Posterior cingulate gyrus (tissue), 11 donors: Measurements from ENCODE around the gene SLC3A2.

ENCODE experiments used
- DNase-seq, 10 donors: peaks; one replicate each; pipeline versions ENCODE4 v3.0.0 to v3.0.0-alpha.2; 2020 to 2021; ENCODE audit warnings: mixed read lengths in 3 of 10
- intact Hi-C: fragments of 100-400 bp; cut with DNase I; formaldehyde crosslinking; loops from one replicate; pipeline ENCODE4 v1.15.1; 2023

The SLC3A2 gene

DNA sequence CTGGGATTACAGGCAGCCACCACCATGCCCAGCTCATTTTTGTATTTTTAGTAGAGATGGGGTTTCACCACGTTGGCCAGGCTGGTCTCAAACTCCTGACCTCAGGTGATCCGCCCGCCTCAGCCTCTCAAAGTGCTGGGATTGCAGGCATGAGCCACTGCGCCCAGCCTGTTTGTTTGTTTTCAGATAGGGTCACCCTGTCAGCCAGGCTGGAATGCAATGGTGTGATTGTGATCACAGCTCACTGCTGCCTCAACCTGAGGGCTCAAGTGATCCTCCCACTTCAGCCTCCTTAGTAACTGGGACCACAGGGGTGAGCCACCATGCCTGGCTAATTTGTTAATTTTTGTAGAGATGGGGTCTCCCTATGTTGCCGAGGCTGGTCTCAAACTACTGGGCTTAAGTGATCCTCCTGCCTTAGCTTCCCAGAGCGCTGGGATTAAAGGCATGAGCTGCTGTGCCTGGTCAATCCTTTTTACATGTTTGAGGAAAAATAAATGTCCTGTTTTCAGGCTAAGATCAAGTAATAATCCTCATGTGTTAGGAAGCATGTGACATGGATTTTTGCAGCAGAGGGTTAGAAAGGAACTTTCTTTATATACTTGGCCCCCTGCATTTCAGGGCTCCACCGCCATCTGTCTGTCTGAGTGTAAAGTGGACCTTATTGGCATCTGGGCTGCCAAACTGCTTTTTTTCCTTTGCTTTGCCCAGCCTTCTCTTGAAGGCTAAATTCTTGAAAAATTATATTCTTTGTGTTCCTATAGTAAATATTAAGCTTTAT is 4.8 kb upstream of the SLC3A2 start:
- intact Hi-C loops = no loop called here
- DNase-seq = peak in 2 of 10 donors; percentile 16 to 54

DNA sequence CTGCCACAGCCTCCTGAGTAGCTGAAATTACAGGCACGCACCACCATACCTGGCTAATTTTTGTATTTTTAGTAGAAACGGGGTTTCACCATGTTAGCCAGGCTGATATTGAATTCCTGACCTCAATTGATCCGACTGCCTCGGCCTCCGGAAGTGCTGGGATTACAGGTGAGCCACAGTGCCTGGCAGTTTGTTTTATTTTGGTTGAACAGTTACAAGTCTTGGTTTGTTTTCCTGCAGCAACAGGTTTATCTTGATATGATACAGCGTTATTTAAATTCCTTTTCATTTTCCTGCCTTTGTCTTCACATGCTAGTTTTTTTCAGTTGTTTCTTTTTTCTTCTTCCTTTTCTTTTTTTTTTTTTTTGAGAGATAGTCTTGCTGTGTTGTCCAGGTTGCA is 4.0 kb upstream of the SLC3A2 start:
- peak in 1 of 10 donors; percentile 29 for DNase-seq
- intact Hi-C loops = no loop called here

DNA sequence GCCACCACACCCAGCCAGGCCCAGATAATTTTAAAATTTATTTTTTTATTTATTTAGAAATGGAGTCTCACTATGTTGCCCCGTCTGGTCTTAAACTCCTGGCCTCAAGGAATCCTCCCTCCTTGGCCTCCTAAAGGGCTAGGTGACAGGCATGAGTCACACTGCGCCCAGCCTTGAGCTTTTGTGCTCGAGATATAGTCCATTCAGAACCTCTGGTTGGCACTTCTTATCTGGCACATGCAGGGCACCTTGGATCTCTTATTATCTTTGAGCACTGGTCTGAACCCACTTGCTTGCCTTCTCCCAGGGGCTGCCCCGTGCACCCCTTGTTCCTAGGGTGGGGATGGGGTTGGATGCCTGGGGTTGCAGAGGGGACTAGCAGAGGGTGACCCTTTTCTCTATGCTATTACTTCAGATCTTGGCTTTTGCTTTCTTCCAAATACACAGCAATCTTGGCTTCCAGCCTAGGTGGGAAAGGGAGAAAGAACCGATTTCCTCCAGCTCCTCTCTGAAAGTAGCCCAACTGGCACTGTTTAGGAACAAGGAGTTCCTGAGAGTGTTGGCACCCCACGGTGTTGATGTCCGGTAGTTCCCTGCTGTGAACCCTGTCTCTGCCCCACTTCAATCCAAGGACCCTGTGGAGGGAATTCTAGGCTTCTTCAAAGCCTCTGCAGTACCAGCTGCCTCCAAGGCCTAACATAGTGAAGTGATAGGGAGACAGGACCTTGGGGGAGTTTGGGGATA is 1.3 kb upstream of the SLC3A2 start:
- peak in 4 of 10 donors; percentile 18 to 48 (median 23) for DNase-seq
- intact Hi-C loops = no loop called here

DNA sequence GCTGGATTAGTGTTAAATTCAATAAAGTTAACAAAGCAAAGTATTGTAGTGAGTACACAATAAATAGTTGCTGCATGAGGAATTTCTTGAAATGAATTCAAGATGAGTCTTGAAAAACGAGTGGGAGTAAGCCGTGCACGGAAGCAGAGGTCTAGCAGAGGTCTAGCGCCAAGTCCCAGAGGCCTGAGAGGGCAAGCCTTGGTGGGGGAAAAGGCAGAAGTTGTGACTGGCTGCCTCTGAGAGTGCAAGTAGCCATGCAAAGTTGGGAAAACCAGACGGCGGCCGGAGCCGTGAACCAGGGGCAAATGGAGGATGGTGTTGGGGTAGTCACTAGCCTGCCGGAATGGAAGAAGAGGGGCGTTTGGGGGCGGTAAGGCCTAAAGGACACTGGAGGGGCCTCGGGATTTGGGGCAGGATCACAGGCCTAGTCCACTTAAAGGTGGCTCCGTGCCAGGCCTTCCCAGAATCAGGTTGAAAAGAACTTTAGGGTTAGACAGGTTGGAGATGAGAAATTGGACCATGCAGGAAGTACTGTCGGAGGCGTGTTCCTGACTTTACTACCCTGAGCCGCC is 379 bp upstream of the SLC3A2 start:
- peak in 4 of 10 donors; percentile 22 to 82 (median 76) for DNase-seq
- intact Hi-C loops = loop anchor here (5.0 kb wide), 1 partner anchor 93 kb away; the partner anchor contains the start of gene TMEM179B

DNA sequence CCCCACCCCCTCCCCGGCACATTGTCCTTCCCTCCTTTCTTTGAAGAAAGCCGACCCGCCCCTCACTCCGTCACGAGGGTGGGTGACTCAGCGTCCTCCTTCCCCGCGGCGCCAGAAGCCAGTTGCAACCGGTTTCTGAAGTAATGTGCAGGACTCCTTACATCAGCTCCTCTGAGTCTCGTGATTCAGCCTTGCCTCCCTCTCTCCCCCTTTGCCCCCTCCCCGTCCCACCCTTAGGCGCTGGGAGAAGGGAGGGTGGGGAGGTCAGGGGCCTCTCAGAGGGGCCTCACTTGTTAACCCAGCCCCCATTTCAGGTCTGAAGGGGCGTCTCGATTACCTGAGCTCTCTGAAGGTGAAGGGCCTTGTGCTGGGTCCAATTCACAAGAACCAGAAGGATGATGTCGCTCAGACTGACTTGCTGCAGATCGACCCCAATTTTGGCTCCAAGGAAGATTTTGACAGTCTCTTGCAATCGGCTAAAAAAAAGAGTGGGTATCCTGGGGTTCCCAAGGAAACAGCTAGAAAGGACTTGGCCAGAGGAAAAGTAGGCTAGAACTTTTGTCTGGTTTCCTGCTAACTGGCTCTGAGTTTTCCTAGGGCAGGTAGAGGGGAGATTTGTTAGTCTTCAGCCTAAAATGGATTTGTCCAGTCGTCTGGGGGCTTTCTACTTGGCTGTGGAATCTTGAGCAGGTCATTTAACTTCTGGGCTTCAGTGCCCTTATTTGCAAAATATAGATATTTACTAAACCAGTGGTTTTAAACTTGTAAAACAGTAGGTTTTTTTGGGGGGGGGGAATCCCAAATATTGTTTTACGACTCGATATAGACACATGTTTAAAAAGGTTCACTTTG is 1.1 kb downstream of the SLC3A2 start:
- DNase-seq = peak; percentile 72 to 98 (median 88)
- intact Hi-C loops = loop anchor here (5.0 kb wide), 1 partner anchor 95 kb away; the partner anchor contains the start of gene TMEM179B

DNA sequence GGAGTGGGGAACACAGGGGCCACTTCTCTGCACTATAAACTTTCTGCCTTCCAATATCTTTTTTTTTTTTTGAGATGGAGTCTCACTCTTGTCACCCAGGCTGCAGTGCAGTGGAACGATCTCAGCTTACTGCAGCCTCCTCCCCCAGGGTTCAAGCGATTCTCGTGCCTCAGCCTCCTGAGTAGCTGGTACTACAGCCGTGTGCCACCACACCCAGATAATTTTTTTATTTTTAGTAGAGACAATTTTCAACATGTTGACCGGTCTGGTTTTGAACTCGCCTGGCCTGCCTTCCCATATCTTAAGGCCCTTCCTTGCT is 1.7 kb downstream of the SLC3A2 start:
- DNase-seq = peak in 1 of 10 donors; percentile 31
- intact Hi-C loops = loop anchor here (5.0 kb wide), 1 partner anchor 95 kb away; the partner anchor contains the start of gene TMEM179B

DNA sequence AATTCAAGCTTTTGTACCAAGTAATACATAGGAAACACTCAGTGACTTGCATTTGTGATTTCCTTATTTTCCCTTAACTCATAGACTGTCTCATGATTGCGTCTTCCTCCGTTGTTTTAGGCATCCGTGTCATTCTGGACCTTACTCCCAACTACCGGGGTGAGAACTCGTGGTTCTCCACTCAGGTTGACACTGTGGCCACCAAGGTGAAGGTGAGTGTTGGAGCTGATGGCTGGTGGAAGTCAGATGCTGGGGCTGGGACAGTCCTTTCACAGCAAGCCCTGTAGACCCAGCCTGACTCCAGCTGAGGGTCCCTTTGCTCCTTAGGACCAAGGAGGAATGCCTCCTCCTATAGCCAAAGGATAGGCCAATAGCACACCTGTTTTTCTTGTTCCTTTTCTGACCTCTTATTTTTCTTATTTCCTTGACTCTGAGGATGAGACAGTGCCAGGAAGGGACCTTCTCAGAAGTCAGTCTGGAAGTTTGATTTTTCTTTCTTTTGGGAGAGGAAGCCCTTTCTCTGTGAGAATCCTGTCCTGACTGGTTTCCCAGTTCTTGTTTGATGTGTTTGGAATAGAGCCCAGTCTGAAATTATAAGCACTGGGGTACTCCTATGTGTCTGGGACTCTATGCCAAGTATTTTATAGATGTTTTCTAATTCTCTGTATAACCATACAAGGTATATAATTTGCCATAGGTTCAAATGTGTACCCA is 2.2 kb downstream of the SLC3A2 start:
- intact Hi-C loops = loop anchor here (5.0 kb wide), 1 partner anchor 96 kb away; the partner anchor contains the start of gene TMEM179B
- peak in 1 of 10 donors; percentile 12 for DNase-seq

DNA sequence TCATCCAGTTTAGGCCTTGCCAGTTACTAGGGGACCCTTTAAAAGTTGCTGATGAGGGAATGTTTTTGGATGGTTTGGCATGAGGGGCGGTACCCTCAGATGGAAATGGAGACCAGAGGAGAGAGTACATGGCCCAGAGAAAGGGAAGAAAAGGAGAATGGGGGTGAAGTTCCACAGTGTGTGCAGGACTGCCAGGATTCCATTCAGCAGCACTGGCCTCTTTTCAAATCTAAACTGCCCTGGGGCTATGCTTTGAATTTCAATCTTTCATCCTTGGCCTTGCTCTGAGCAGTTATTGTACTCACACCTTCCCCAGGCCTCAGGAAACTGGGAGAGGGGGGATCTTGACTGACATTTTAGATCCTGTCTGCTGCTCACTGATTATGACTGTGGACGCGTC is 3.0 kb downstream of the SLC3A2 start:
- intact Hi-C loops = loop anchor here (5.0 kb wide), 1 partner anchor 96 kb away; the partner anchor contains the start of gene TMEM179B

DNA sequence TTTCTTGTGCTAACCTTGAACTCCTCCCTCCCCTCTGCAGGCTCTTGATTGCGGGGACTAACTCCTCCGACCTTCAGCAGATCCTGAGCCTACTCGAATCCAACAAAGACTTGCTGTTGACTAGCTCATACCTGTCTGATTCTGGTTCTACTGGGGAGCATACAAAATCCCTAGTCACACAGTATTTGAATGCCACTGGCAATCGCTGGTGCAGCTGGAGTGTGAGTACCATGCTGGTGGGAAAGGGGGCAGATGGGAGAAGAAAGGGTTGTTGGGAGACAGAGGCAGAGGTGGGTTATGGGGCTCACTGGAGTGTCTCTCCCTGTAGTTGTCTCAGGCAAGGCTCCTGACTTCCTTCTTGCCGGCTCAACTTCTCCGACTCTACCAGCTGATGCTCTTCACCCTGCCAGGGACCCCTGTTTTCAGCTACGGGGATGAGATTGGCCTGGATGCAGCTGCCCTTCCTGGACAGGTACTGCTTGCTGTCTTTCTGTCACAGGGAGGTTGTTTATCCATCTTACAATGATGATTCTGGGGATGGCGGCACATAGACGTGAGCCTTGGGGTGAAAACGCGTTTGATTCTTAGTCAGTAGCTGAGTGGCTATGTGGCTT is 4.5 kb downstream of the SLC3A2 start:
- intact Hi-C loops = no loop called here
- peak in 1 of 10 donors; percentile 20 for DNase-seq

More for the DNA sequence above, 3.0 kb downstream of the SLC3A2 start:
- peak in 1 of 10 donors; percentile 4 for DNase-seq

DNA sequence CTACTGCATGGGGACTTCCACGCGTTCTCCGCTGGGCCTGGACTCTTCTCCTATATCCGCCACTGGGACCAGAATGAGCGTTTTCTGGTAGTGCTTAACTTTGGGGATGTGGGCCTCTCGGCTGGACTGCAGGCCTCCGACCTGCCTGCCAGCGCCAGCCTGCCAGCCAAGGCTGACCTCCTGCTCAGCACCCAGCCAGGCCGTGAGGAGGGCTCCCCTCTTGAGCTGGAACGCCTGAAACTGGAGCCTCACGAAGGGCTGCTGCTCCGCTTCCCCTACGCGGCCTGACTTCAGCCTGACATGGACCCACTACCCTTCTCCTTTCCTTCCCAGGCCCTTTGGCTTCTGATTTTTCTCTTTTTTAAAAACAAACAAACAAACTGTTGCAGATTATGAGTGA is 7.7 kb downstream of the SLC3A2 start:
- intact Hi-C loops = no loop called here
- peak in 1 of 10 donors; percentile 31 for DNase-seq

DNA sequence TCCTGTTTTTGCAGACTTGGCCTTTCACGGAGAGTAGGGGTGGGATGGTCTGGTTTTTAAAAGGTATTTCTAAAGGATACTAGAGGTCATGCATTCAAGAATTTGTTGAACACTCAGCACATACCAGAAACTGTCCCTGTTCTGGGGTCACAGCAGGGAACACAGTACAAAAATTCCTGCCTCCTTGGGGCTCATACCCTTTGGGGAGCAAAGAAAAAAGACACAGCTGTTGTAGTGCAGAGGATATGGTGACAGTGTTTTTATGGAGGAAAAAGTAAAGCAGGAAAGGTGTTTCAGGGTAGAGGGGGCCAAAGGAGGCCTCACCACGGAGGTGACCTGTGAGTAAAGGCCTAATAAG is 8.4 kb downstream of the SLC3A2 start:
- no peak for DNase-seq
- intact Hi-C loops = no loop called here

DNA sequence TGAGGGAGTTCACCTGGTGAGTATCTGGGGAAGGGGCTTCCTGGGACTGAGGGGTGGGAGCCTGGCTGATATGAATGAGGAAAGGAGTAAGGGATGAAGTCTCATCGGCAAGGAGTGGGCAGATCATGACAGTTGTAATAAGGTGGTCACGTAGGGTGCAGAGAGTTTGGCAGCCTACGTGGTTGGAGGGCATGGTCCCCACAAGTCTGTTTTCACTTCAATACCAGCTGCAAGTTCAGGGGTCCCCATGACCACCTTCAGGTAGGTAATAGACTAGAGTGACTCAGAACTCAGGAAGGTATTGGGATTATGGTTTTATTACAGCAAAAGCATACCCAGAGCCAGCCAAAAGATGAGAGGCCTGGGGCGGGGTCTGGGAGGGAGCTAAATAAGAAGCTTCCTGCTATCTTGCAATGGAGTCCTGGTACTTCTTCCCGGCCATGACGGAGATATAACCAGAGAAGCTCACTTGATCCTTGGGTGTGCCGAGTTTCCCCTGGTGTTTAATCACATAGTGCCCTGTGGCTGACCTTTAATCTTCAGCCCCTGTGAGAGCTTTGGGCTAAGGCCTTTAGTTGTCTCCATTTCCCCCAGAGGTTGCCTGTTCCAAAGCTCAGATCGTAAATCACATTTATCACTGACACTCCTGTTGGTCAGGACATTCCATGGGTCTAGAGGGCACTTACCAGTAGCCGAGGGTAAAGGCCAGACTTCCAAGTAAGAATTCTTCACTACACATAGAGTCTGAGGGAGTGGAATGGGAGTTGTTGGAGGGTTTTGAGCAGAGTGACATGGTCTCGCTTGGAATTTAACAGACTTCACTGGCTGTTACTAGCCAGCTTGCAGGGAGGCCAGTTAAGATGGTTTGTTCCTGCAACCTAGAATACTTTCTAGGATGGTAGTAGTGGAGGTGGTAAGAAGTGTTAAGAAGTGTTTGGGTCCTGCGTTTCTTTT is 9.1 kb downstream of the SLC3A2 start:
- intact Hi-C loops = no loop called here
- peak in 1 of 10 donors; percentile 20 for DNase-seq

DNA sequence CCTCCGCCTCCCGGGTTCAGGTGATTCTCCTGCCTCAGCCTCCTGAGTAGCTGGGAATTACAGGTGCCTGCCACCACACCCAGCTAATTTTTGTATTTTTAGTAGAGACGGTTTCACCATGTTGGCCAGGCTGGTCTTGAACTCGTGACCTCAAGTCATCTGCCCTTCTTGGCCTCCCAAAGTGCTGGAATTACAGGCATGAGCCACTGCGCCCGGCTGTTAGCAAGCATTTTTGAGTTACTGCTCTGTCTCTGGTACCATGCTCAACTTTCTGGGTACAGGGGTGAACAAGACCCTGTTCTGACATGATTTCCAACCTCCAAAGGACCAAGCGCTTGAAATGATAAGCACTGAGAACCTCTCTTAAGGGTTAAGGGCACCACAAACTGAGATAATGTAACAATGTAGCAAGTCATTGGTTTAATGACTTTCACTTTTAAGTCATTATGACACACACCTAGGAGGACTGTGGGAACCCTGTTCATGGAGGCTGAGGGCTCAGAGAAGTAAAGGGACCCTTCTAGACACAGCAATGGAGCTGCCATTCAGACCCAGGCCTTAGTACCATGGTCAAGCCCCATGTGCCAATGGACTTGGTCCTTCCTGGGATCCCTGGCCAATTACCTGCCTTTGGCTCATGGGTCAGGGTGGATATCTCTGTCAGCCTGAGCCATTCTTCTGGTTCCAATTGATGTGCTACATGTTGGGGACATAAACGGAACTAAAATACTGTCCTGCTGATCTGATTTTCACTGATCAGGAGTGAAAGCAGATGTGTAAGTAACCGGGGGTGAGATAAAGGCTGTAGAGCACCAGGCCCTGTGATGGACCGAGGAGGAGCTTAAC is 11.6 kb downstream of the SLC3A2 start:
- intact Hi-C loops = no loop called here
- no peak for DNase-seq

DNA sequence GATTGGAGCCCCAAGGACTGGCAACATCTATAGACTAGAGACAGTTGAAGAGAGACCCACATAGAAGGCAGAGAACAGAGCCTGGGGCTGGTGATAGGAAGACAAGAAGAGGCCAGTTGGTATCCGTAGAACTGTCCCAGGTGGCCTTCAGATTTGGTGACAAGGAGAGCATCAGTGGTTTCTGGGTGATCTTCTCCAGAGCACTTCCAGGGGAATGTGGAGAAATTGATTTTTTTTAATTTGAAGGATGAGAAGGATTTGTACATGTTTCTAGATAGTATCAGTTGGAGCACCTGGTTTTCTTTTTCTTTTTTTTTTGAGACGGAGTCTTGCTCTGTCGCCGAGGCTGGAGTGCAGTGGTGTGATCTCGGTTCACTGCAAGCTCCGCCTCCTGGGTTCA is 14.8 kb downstream of the SLC3A2 start:
- no peak for DNase-seq
- intact Hi-C loops = no loop called here

DNA sequence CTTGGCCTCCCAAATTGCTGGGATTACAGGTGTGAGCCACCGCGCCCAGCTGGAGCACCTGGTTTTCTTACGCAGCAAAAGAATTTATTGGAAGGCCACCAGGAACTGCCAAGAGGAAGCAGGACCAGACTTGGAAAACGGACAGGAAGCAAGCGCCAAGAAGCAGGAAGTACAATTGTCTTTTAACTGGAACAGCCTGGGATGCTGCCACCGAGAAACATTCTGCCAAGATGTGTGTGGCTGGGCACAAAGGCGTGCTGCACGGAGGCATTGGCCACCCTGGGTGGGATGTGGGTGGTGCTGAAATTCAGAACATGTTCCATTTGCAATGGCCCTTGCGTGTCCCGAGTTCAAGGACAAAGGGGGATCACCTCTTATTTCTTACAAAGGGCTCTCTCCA is 15.4 kb downstream of the SLC3A2 start:
- intact Hi-C loops = no loop called here
- peak in 4 of 10 donors; percentile 51 to 87 (median 78) for DNase-seq

DNA sequence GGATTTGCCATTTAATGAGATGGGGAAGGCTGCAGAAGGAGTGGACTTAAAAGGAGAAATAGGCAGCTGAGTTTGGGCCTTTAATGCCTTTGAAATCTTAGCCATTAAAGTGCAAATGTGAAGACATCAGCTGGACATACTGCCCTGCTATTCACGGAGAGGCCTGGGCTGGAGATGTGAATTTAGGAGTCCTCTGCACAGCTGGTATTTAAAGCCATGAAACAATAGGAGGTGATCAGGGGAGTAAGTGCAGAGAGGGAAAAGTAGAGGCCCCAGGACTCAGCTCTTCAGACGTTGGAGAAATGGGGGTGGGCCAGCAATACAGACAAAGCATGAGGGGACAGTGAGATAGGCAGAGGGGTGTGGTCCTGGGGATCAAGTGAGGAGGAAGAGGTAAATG is 16.6 kb downstream of the SLC3A2 start:
- intact Hi-C loops = no loop called here
- no peak for DNase-seq

DNA sequence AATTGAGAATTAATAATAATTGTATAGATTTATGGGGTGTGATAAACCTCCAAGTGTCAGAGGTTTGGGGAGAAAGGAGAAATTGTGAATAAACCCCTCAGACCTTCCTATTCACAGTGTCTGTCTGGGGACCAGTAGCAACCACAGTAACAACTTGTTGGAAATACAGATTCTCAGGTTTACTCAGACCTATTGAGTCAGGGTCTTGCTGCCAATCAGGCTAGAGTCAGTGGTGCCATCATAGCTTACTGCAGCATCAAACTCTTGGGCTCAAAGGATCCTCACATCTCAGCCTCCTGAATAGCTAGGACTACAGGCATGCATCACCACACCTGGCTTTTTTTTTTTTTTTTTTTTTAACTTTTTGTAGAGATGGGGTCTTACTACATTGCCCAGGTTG is 17.3 kb downstream of the SLC3A2 start:
- DNase-seq = no peak
- intact Hi-C loops = no loop called here
